ENCODE measurements around the gene TMEM63B. TPM values are rescaled to one million over a fixed set of nuclear protein-coding genes. Genes with fewer than 3 reads are reported as not detected.
A peak's percentile ranks its signal among the peaks of the same experiment; 100 is the strongest.
"Not testable (repeated sequence)": the region's sequence is repeated elsewhere in the genome, so short reads cannot be mapped to it uniquely, and the experiment has no call there.

TMEM63B gene
- total RNA-seq, 6 donors from 2014 or later: 89.8 to 198 (median 128) TPM

DNA sequence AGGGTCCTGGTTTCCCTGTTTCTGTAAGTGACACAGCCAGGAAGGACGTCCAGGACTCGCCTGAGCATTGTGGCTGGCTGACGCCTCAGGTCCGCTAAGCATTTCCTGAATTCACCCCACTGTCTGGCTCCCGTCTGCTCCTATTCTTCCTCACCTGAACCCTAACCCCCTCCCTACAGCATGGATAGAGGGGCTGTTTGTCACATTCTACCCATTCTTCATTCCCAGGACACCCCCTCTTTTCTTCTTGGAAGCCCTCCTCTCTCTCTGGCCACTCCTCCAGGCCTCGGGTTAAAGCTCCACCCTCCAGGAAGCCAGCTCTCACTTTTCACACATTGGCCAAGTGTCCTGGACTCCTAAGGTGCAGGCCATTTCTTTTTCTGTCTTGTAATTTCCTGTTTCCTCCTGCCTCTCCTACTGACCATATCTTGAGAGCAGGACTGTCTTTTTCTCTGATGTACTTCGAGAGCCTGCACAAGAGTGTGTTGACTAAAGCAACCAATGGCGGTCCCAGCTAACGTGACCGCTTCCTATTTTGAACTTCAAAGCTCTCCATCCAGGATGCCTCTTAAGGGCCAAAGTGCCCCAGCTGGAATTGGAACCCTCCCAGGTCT is 65.2 kb downstream of the TMEM63B start:
- ATAC-seq (ENCODE audit: low FRiP score in 2 of 2): peak; percentile 53 to 62
- no peak for TF ChIP-seq POLR2AphosphoS5 (IDR thresholded peaks at IDR 0.05)
- TF ChIP-seq, protein P1, sequence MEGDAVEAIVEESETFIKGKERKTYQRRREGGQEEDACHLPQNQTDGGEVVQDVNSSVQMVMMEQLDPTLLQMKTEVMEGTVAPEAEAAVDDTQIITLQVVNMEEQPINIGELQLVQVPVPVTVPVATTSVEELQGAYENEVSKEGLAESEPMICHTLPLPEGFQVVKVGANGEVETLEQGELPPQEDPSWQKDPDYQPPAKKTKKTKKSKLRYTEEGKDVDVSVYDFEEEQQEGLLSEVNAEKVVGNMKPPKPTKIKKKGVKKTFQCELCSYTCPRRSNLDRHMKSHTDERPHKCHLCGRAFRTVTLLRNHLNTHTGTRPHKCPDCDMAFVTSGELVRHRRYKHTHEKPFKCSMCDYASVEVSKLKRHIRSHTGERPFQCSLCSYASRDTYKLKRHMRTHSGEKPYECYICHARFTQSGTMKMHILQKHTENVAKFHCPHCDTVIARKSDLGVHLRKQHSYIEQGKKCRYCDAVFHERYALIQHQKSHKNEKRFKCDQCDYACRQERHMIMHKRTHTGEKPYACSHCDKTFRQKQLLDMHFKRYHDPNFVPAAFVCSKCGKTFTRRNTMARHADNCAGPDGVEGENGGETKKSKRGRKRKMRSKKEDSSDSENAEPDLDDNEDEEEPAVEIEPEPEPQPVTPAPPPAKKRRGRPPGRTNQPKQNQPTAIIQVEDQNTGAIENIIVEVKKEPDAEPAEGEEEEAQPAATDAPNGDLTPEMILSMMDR (IDR thresholded peaks at IDR 0.05): no peak
- no peak for TF ChIP-seq POLR2A (IDR thresholded peaks at IDR 0.05)
- TF ChIP-seq EP300 (IDR thresholded peaks at IDR 0.05): no peak
- H3K4me1 ChIP-seq: peaks cover 4 to 11% (median 8%) of the 10 kb centered on the region in 4 donors
- DNase-seq: peak in 1 of 2 donors; percentile 26
- H3K27me3 ChIP-seq: no peaks in the 10 kb centered on the region
- peak overlapping the region in 1 of 4 donors; percentile 60 for H3K27ac ChIP-seq
- H3K4me3 ChIP-seq: peak overlapping the region in 2 of 4 donors; percentile 23
- H3K9me3 ChIP-seq: no peaks in the 10 kb centered on the region
- 33 to 44% methylated on average over 10 of the region's 10 CpGs for WGBS, 2 donors
- no peaks in the 10 kb centered on the region for H3K36me3 ChIP-seq

DNA sequence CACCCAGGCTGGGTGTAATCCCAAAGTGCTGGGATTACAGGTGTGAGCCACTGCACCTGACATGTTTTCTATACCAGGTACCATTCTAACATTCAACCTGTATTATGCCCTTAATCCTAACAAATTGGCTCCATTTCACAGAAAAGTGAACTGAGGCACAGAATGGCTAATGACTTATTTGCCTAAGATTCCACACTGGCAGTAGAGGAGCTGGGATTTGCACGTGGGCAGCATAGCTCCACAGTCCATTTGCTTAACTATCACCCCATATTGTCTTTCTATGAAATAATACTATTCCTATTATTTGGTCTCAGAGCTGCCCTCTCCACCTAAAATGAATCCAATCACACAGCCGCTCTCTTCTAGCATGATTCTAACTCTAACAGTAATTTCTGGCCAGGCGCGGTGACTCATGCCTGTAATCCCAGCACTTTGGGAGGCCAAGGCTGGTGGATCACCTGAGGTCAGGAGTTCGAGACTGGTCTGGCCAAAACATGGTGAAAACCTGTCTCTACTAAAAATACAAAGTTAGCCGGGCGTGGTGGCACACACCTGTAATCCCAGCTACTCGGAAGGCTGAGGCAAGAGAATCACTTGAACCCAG is 66.1 kb downstream of the TMEM63B start:
- ATAC-seq (ENCODE audit: low FRiP score in 2 of 2) (no peak), DNase-seq (no peak)
- TF ChIP-seq POLR2AphosphoS5 (IDR thresholded peaks at IDR 0.05) (no peak), POLR2A (IDR thresholded peaks at IDR 0.05) (no peak), EP300 (IDR thresholded peaks at IDR 0.05) (no peak)
- TF ChIP-seq, protein P1 (IDR thresholded peaks at IDR 0.05): no peak
- Histone ChIP-seq H3K9me3 (no peaks in the 10 kb centered on the region), H3K27me3 (no peaks in the 10 kb centered on the region), H3K4me3 (no peak overlapping the region), H3K36me3 (no peaks in the 10 kb centered on the region), H3K27ac (no peak overlapping the region), H3K4me1 (peaks cover 4 to 11% (median 8%) of the 10 kb centered on the region in 4 donors)
- 90 to 96% methylated on average over 7 to 8 of the region's 8 CpGs for WGBS, 2 donors

DNA sequence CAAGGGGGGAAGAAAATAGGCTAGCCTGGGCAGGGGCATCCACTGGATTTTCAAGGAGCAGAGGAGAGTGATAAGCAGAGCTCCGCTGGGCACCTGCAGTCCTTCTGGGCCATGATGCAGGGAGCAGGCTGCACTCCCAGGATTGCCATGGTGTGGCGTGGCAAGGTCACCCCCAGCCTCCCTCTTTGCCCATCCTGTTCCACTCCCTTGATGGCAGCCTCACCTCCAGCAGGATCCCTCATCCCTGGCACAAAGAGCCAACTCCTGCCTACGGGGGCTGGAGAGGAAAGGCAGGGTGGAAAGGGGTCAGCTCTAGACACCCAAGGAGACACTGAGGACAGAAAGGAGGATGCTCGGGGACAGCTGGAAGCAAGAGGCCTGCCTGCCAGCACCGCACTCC is 67.0 kb downstream of the TMEM63B start:
- H3K27me3 ChIP-seq: no peaks in the 10 kb centered on the region
- DNase-seq (no peak), ATAC-seq (ENCODE audit: low FRiP score in 2 of 2) (no peak)
- no peak overlapping the region for H3K4me3 ChIP-seq
- no peaks in the 10 kb centered on the region for H3K9me3 ChIP-seq
- WGBS, 2 donors: 69 to 79% methylated on average over 4 to 5 of the region's 5 CpGs
- H3K4me1 ChIP-seq: peaks cover 4 to 11% (median 8%) of the 10 kb centered on the region in 4 donors
- TF ChIP-seq POLR2A (IDR thresholded peaks at IDR 0.05): no peak
- H3K36me3 ChIP-seq: no peaks in the 10 kb centered on the region
- H3K27ac ChIP-seq: no peak overlapping the region

DNA sequence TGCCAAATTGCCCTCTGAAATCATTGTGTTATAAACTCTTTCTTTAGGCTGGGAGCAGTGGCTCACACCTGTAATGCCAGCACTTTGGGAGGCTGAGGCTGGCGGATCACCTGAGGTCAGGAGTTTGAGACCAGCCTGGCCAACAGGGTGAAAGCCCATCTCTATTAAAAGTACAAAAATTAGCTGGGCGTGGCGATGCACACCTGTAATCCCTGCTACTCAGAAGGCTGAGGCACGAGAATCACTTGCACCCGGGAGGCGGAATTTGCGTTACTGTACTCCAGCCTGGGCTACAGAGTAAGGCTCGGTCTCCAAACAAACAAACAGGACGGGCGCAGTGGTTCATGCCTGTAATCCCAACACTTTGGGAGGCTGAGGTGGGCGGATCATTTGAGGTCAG is 69.0 kb downstream of the TMEM63B start:
- H3K4me3 ChIP-seq; H3K27me3 ChIP-seq; H3K27ac ChIP-seq; DNase-seq; H3K36me3 ChIP-seq; H3K9me3 ChIP-seq; ATAC-seq (ENCODE audit: low FRiP score in 2 of 2): not testable (repeated sequence)
- peaks cover 4 to 11% (median 8%) of the 10 kb centered on the region in 4 donors for H3K4me1 ChIP-seq
- 91 to 93% methylated on average over 11 of the region's 11 CpGs for WGBS, 2 donors

DNA sequence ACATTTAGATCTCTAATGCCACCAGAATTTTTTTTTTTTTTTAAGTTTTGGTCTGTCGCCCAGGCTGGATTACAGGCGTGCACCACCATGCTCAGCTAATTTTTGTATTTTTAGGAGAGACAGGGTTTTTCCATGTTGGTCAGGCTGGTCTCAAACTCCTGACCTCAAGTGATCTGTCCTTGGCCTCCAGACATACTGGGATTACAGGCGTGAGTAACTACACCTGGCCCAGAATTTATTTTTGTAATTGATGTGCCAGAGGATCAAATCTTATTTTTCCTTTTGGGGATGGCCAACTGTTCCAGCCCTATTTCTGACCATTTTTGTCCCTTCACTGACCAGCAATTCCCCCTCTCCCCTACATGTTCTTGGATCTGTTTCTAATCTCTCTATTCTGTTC is 71.3 kb downstream of the TMEM63B start:
- TF ChIP-seq POLR2A (IDR thresholded peaks at IDR 0.05) (no peak), EP300 (IDR thresholded peaks at IDR 0.05) (no peak), POLR2AphosphoS5 (IDR thresholded peaks at IDR 0.05) (no peak)
- TF ChIP-seq, protein P1 (IDR thresholded peaks at IDR 0.05): no peak
- no peak overlapping the region for H3K27ac ChIP-seq
- ATAC-seq (ENCODE audit: low FRiP score in 2 of 2): no peak
- no peaks in the 10 kb centered on the region for H3K27me3 ChIP-seq
- H3K4me3 ChIP-seq: no peak overlapping the region
- 87 to 91% methylated on average over 3 of the region's 3 CpGs for WGBS, 2 donors
- no peaks in the 10 kb centered on the region for H3K4me1 ChIP-seq
- no peak for DNase-seq
- H3K36me3 ChIP-seq: no peaks in the 10 kb centered on the region
- H3K9me3 ChIP-seq: no peaks in the 10 kb centered on the region

DNA sequence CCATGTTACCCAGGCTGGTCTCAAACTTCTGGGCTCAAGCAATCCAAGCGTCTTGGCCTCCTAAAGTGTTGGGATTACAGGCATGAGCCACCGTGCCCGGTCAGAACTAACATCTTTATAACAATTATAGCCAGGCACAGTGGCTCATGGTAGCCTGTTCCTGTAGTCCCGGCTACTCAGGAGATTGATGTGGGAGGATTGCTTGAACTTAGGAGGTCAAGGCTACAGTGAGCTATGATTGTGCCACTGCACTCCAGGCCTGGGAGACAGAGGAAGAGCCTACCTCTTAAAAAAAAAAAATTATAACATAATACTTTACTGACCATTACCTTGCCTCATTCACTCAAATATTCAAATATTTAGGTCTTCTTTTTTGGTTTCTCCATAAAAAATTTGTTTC is 72.5 kb downstream of the TMEM63B start:
- no peaks in the 10 kb centered on the region for H3K4me1 ChIP-seq
- DNase-seq (no peak), ATAC-seq (ENCODE audit: low FRiP score in 2 of 2) (no peak)
- no peaks in the 10 kb centered on the region for H3K36me3 ChIP-seq
- no peak overlapping the region for H3K27ac ChIP-seq
- H3K27me3 ChIP-seq: no peaks in the 10 kb centered on the region
- WGBS, 2 donors: 95 to 99% methylated on average over 4 of the region's 4 CpGs
- no peak for TF ChIP-seq POLR2AphosphoS5 (IDR thresholded peaks at IDR 0.05)
- TF ChIP-seq, protein P1 (IDR thresholded peaks at IDR 0.05): no peak
- no peak for TF ChIP-seq POLR2A (IDR thresholded peaks at IDR 0.05)
- TF ChIP-seq EP300 (IDR thresholded peaks at IDR 0.05): no peak
- H3K4me3 ChIP-seq: no peak overlapping the region
- H3K9me3 ChIP-seq: no peaks in the 10 kb centered on the region
